H1 (cell line): ENCODE measurements around the gene CCDC169. TPM values are rescaled to one million over a fixed set of nuclear protein-coding genes. Genes with fewer than 3 reads are reported as not detected.

Source experiments
- CTCF ChIA-PET: fragments of 300-600 bp; sonication (Branson Sonifier 250); formaldehyde crosslinking; loops from one replicate; lab custom pipeline; 2021; ENCODE audit not compliant: partially characterized antibody; lab: Charles Lee
- POLR2A ChIA-PET: fragments of 300-600 bp; sonication (Branson Sonifier 250); formaldehyde crosslinking; loops from one replicate; lab custom pipeline; 2021; ENCODE audit warnings: inconsistent platforms; ENCODE audit not compliant: partially characterized antibody; lab: Charles Lee
- DNase-seq, 2 experiments: peaks; one replicate each; pipeline versions ENCODE4 v3.0.0 to v3.0.0-alpha.2; 2010 to 2022; ENCODE audit warnings: low spot score in 2 of 2, low read depth in 1 of 2, mixed read lengths in 1 of 2
- FAIRE-seq: peaks from 2 replicates; lab custom pipeline; 2011; peaks lifted over from hg19 to GRCh38; lab: Jason Lieb, UNC
- H2AFZ ChIP-seq: 2 replicates; pipeline ENCODE4 v1.8.1; 2012; ENCODE audit warnings: low read length, inconsistent platforms
- H2AK5ac ChIP-seq: 2 replicates; pipeline ENCODE4 v1.6.1; 2013; ENCODE audit warnings: low read depth, low read length
- H2BK120ac ChIP-seq: replicated peaks from 2 replicates; pipeline ENCODE3; 2013; ENCODE audit warnings: low read depth, low read length, inconsistent platforms
- H2BK12ac ChIP-seq: 2 replicates; pipeline ENCODE4 v1.6.1; 2013; ENCODE audit warnings: low read depth, low read length
- H2BK15ac ChIP-seq: 2 replicates; pipeline ENCODE4 v1.6.1; 2013; ENCODE audit warnings: low read length
- H2BK20ac ChIP-seq: 2 replicates; pipeline ENCODE4 v1.6.1; 2013; ENCODE audit warnings: low read length
- H2BK5ac ChIP-seq: 2 replicates; pipeline ENCODE4 v1.6.1; 2013; ENCODE audit warnings: low read depth, low read length
- H3K14ac ChIP-seq: 2 replicates; pipeline ENCODE4 v1.6.1; 2013; ENCODE audit warnings: inconsistent platforms; ENCODE audit not compliant: insufficient read length
- H3K18ac ChIP-seq: 2 replicates; pipeline ENCODE4 v1.6.1; 2013; ENCODE audit warnings: low read length; ENCODE audit errors: extremely low read depth
- H3K23ac ChIP-seq: 2 replicates; pipeline ENCODE4 v1.6.1; 2013; ENCODE audit warnings: inconsistent platforms; ENCODE audit not compliant: insufficient read length
- H3K23me2 ChIP-seq: 2 replicates; pipeline ENCODE4 v1.6.1; 2013; ENCODE audit warnings: low read depth, low read length
- H3K27ac ChIP-seq: 2 replicates; pipeline ENCODE4 v1.6.1; 2011; ENCODE audit warnings: low read depth, low read length, inconsistent platforms
- H3K27me3 ChIP-seq, 4 experiments: replicated peaks in 1 of 4; 1 replicate in 1 of 4; 2 replicates in 3 of 4; pipeline versions ENCODE4 v1.6.1 to v1.8.1; 2011 to 2013; ENCODE audit warnings: low read length in 3 of 4, mild to moderate bottlenecking in 3 of 4, inconsistent platforms in 2 of 4, mixed read lengths in 2 of 4, moderate library complexity in 1 of 4; ENCODE audit not compliant: control insufficient read depth in 3 of 4, insufficient read depth in 3 of 4; ENCODE audit errors: extremely low read depth in 1 of 4
- H3K36me3 ChIP-seq, 4 experiments: 2 replicates each; pipeline versions ENCODE4 v1.6.1 to v1.8.1; 2011 to 2013; ENCODE audit warnings: mild to moderate bottlenecking in 4 of 4, low read length in 3 of 4, moderate library complexity in 2 of 4, control low read depth in 1 of 4, inconsistent platforms in 1 of 4; ENCODE audit not compliant: insufficient read depth in 4 of 4, control insufficient read depth in 2 of 4
- H3K4ac ChIP-seq: replicated peaks from 2 replicates; pipeline ENCODE3; 2013; ENCODE audit warnings: low read length, low read depth, mixed read lengths, inconsistent platforms; ENCODE audit not compliant: insufficient read length
- H3K4me1 ChIP-seq, 4 experiments: replicated peaks in 1 of 4; 1 replicate in 1 of 4; 2 replicates in 3 of 4; pipeline versions ENCODE4 v1.6.1 to v1.8.1; 2011 to 2013; ENCODE audit warnings: low read length in 3 of 4, inconsistent platforms in 2 of 4, mixed read lengths in 1 of 4; ENCODE audit not compliant: insufficient read depth in 4 of 4, control insufficient read depth in 3 of 4
- H3K4me2 ChIP-seq, 2 experiments: 2 replicates each; pipeline versions ENCODE4 v1.6.1 to v1.8.1; 2011 to 2013; ENCODE audit warnings: low read depth in 2 of 2, low read length in 2 of 2, control low read depth in 1 of 2, inconsistent platforms in 1 of 2, mild to moderate bottlenecking in 1 of 2; ENCODE audit not compliant: insufficient read depth in 1 of 2
- H3K4me3 ChIP-seq, 4 experiments: fragments of 200-600, 300-600 bp in 1 of 4; sonication (generic), shearing (Covaris generic), sonication (Bioruptor Twin) in 1 of 4; 2 replicates each; pipeline versions ENCODE4 v1.5.1 to v1.8.1; 2011 to 2016; ENCODE audit warnings: low read length in 4 of 4, low read depth in 3 of 4, control low read depth in 2 of 4, inconsistent platforms in 2 of 4, mild to moderate bottlenecking in 2 of 4, mixed read lengths in 1 of 4, moderate library complexity in 1 of 4; ENCODE audit not compliant: insufficient read depth in 2 of 4; ENCODE audit errors: extremely low read depth in 1 of 4
- H3K56ac ChIP-seq: replicated peaks from 2 replicates; pipeline ENCODE3; 2013; ENCODE audit warnings: low read depth, mild to moderate bottlenecking, mixed read lengths, low read length, inconsistent platforms; ENCODE audit not compliant: insufficient read length
- H3K79me1 ChIP-seq: 2 replicates; pipeline ENCODE4 v1.6.1; 2013; ENCODE audit warnings: low read depth, low read length, control low read depth
- H3K79me2 ChIP-seq, 2 experiments: 2 replicates each; pipeline versions ENCODE4 v1.6.1 to v1.8.1; 2012 to 2013; ENCODE audit warnings: low read length in 2 of 2, mild to moderate bottlenecking in 2 of 2, inconsistent platforms in 1 of 2; ENCODE audit not compliant: insufficient read depth in 2 of 2, control insufficient read depth in 1 of 2
- H3K9ac ChIP-seq, 4 experiments: replicated peaks in 1 of 4; 1 replicate in 1 of 4; 2 replicates in 3 of 4; pipeline versions ENCODE4 v1.6.1 to v1.8.1; 2011 to 2013; ENCODE audit warnings: low read depth in 3 of 4, low read length in 3 of 4, control low read depth in 2 of 4, mild to moderate bottlenecking in 2 of 4, moderate library complexity in 2 of 4, inconsistent platforms in 1 of 4; ENCODE audit errors: extremely low read depth in 1 of 4
- H3K9me3 ChIP-seq, 2 experiments: 2 replicates each; pipeline versions ENCODE4 v1.6.1 to v1.8.1; 2012 to 2013; ENCODE audit warnings: mild to moderate bottlenecking in 2 of 2, moderate library complexity in 2 of 2, control low read depth in 1 of 2, inconsistent platforms in 1 of 2, low read depth in 1 of 2, low read length in 1 of 2, mixed read lengths in 1 of 2; ENCODE audit not compliant: insufficient read depth in 2 of 2
- H4K20me1 ChIP-seq, 2 experiments: replicated peaks in 1 of 2; 2 replicates each; pipeline versions ENCODE3 to v1.8.1; 2011 to 2013; ENCODE audit warnings: inconsistent platforms in 2 of 2, low read length in 2 of 2, mild to moderate bottlenecking in 1 of 2; ENCODE audit not compliant: insufficient read depth in 2 of 2, control insufficient read depth in 1 of 2
- H4K5ac ChIP-seq: 2 replicates; pipeline ENCODE4 v1.6.1; 2013; ENCODE audit warnings: low read length, low read depth, mixed read lengths, inconsistent platforms; ENCODE audit not compliant: insufficient read length
- H4K8ac ChIP-seq: 2 replicates; pipeline ENCODE4 v1.8.0; 2013; ENCODE audit warnings: mild to moderate bottlenecking, moderate library complexity, low read length, inconsistent platforms; ENCODE audit not compliant: insufficient read depth; ENCODE audit errors: extremely low read depth
- H4K91ac ChIP-seq: replicated peaks from 2 replicates; pipeline ENCODE3; 2013; ENCODE audit warnings: low read length, mixed read lengths, inconsistent platforms; ENCODE audit not compliant: insufficient read length
- ASH2L ChIP-seq: fragments of 200-600, 300-600 bp; sonication (generic); IDR thresholded peaks from one replicate; pipeline ENCODE4 v1.7.1; 2017; ENCODE audit warnings: low read length
- BRCA1 ChIP-seq: IDR thresholded peaks from 2 replicates; pipeline ENCODE4 v1.6.1; 2012; ENCODE audit warnings: low read depth, low read length, improper control_type of control experiment
- CHD2 ChIP-seq: IDR thresholded peaks from 2 replicates; pipeline ENCODE4 v1.6.1; 2012; ENCODE audit warnings: low read length, improper control_type of control experiment
- CREB1 ChIP-seq: IDR thresholded peaks from 2 replicates; pipeline ENCODE4 v1.6.1; 2012; ENCODE audit warnings: inconsistent platforms
- EP300 ChIP-seq, 2 experiments: IDR thresholded peaks; 1 replicate in 1 of 2; 2 replicates in 1 of 2; pipeline ENCODE4 v1.6.1; 2011 to 2012; ENCODE audit warnings: low read depth in 2 of 2, low read length in 2 of 2, mild to moderate bottlenecking in 2 of 2, borderline replicate concordance in 1 of 2, inconsistent platforms in 1 of 2, moderate library complexity in 1 of 2
- EZH2 ChIP-seq: fragments of 200-600 bp; sonication (generic); IDR thresholded peaks from 2 replicates; pipeline ENCODE4 v1.7.1; 2012; ENCODE audit warnings: low read depth, mild to moderate bottlenecking, moderate library complexity, low read length, inconsistent platforms; ENCODE audit not compliant: severe bottlenecking
- HDAC6 ChIP-seq: IDR thresholded peaks from one replicate; pipeline ENCODE4 v1.7.1; 2012; ENCODE audit warnings: low read depth, mild to moderate bottlenecking, inconsistent platforms, low read length, moderate library complexity
- KDM1A ChIP-seq: fragments of 200-600, 300-600 bp; sonication (generic); IDR thresholded peaks from 2 replicates; pipeline ENCODE4 v1.7.1; 2016; ENCODE audit warnings: mild to moderate bottlenecking, low read length, borderline replicate concordance
- KDM4A ChIP-seq: IDR thresholded peaks from one replicate; pipeline ENCODE4 v1.7.1; 2012; ENCODE audit warnings: low read depth, mild to moderate bottlenecking, moderate library complexity, low read length, inconsistent platforms; ENCODE audit not compliant: severe bottlenecking
- RAD21 ChIP-seq, 2 experiments: IDR thresholded peaks in 1 of 2; conservative IDR thresholded peaks in 1 of 2; 2 replicates each; pipeline ENCODE4 v1.6.1; 2011; ENCODE audit warnings: low read depth in 2 of 2, low read length in 2 of 2, improper control_type of control experiment in 1 of 2, inconsistent platforms in 1 of 2, mild to moderate bottlenecking in 1 of 2, moderate library complexity in 1 of 2
- RFX5 ChIP-seq: IDR thresholded peaks from 2 replicates; pipeline ENCODE4 v1.6.1; 2011; ENCODE audit warnings: low read depth, low read length, improper control_type of control experiment, borderline replicate concordance
- SRF ChIP-seq: IDR thresholded peaks from 2 replicates; pipeline ENCODE4 v1.6.1; 2011; ENCODE audit warnings: mild to moderate bottlenecking, low read depth, low read length, moderate library complexity
- TBP ChIP-seq: IDR thresholded peaks from 2 replicates; pipeline ENCODE4 v1.6.1; 2011; ENCODE audit warnings: low read depth, low read length, improper control_type of control experiment
- polyA plus RNA-seq, 7 experiments: library from polyadenylated mRNA; depleted of rRNA in 3 of 7; stranded (reverse) in 5 of 7; unstranded in 2 of 7; fragments of >200 nt in 5 of 7; fragments of 200-250 nt in 2 of 7; gene quantifications; 1 replicate in 5 of 7; 2 replicates in 1 of 7; 4 replicates in 1 of 7; pipeline versions ENCODE4 v1.2.1 to v1.2.3, GENCODE V29; 2011 to 2013; ENCODE audit warnings: missing spikeins in 2 of 7, mixed read lengths in 2 of 7
- total RNA-seq: library from RNA; stranded (reverse); fragmentation: NEBNext Ultra II Directional; extraction: Animal tissue kit (Norgen Biotek cat#: 25700); gene quantifications from 2 replicates; pipeline ENCODE4 v1.2.1, GENCODE V29; 2021

The CCDC169 gene
- total and polyA plus RNA-seq, 2 of the 8 experiments (the other 6 are each of a cell fraction or from before 2014, with no cell fraction given), result 7.2 to 44.0 TPM

GRCh38 chr13:36261976-36262375, 35.6 kb downstream of the CCDC169 start:
- ChIA-PET POLR2A (no interaction called here), CTCF (interaction anchor here (0.7 to 4.1 kb wide), 6 partner anchors 10 to 284 kb away, joined by 3 to 21 read pairs (median 4); no protein-coding TSS in a partner anchor)
- no peak overlapping the region for H4K8ac ChIP-seq
- H3K4me3 ChIP-seq, result no peak overlapping the region
- H2BK5ac ChIP-seq, result no peak overlapping the region
- H2BK12ac ChIP-seq, result no peak overlapping the region
- no peaks in the 10 kb centered on the region for H3K27me3 ChIP-seq
- H3K4ac ChIP-seq, result no peak overlapping the region
- no peak overlapping the region for H3K18ac ChIP-seq
- H3K23ac ChIP-seq, result no peak overlapping the region
- H4K5ac ChIP-seq, result no peak overlapping the region
- no peaks in the 10 kb centered on the region for H3K23me2 ChIP-seq
- FAIRE-seq (no peak), DNase-seq (no peak)
- no peak overlapping the region for H3K9ac ChIP-seq
- H3K14ac ChIP-seq, result no peak overlapping the region
- no peak overlapping the region for H4K91ac ChIP-seq
- no peaks in the 10 kb centered on the region for H4K20me1 ChIP-seq
- H2BK120ac ChIP-seq, result no peak overlapping the region
- H3K79me2 ChIP-seq, result no peaks in the 10 kb centered on the region; a peak in 1 of 4 replicates
- no peak overlapping the region for H3K56ac ChIP-seq
- peaks cover 0 to 4% (median 0%) of the 10 kb centered on the region in 4 experiments; a peak in 2 of 7 replicates for H3K4me1 ChIP-seq
- no peak overlapping the region for H2AK5ac ChIP-seq
- H2BK15ac ChIP-seq, result no peak overlapping the region
- H2BK20ac ChIP-seq, result no peak overlapping the region
- no peaks in the 10 kb centered on the region for H3K79me1 ChIP-seq
- peaks cover 0 to 3% of the 10 kb centered on the region in 2 experiments; a peak in 2 of 4 replicates for H3K9me3 ChIP-seq
- H3K36me3 ChIP-seq, result peaks cover 0 to 3% (median 0%) of the 10 kb centered on the region in 4 experiments; a peak in 1 of 8 replicates
- H3K27ac ChIP-seq, result no peak overlapping the region
- no peak overlapping the region for H2AFZ ChIP-seq
- H3K4me2 ChIP-seq, result no peak overlapping the region
- TF ChIP-seq CREB1 (no peak), TBP (no peak), HDAC6 (no peak), KDM1A (no peak), BRCA1 (no peak), RFX5 (no peak), EP300 (IDR thresholded peaks at IDR 0.05; ENCODE audit: borderline replicate concordance in 1 of 2, low read depth in 2 of 2, low read length in 2 of 2) (no peak), SRF (no peak), ASH2L (no peak), CHD2 (no peak), KDM4A (no peak), EZH2 (no peak), RAD21 (IDR thresholded peaks at IDR 0.05 in 1 of 2, conservative IDR thresholded peaks at IDR 0.05 in 1 of 2; ENCODE audit: low read depth in 2 of 2, low read length in 2 of 2) (no peak)
